ENCODE measurements around the gene CADM4. TPM values are rescaled to one million over a fixed set of nuclear protein-coding genes. Genes with fewer than 3 reads are reported as not detected.
A peak's percentile ranks its signal among the peaks of the same experiment; 100 is the strongest.

CADM4 gene
- total and polyA plus RNA-seq, 9 of the 15 experiments (the other 6 are each of a cell fraction or from before 2014, with no cell fraction given), result 0.03 to 4.6 (median 1.3) TPM

GRCh38 chr19:43651758-43652545 lies 12.3 kb upstream of the CADM4 start (continued):
- TF ChIP-seq MAFF (IDR thresholded peaks at IDR 0.05; ENCODE audit: low read length) (no peak), PKNOX1 (IDR thresholded peaks at IDR 0.05) (peak; percentile 71), SPI1 (IDR thresholded peaks at IDR 0.05; ENCODE audit: borderline replicate concordance, low read depth, low read length) (peak; percentile 71; the same call in 1 of the 2 replicates), TRIM24 (IDR thresholded peaks at IDR 0.05) (no peak), BRF2 (IDR thresholded peaks at IDR 0.05; ENCODE audit: borderline replicate concordance, insufficient read depth, insufficient read length) (no peak), ZSCAN32 (CRISPR knock-in tag; IDR thresholded peaks at IDR 0.05) (no peak), ETV6 (IDR thresholded peaks at IDR 0.05; ENCODE audit: borderline replicate concordance in 1 of 2, low read depth in 2 of 2, low read length in 1 of 2) (no peak), ETV6 (CRISPR knock-in tag; IDR thresholded peaks at IDR 0.05; ENCODE audit: borderline replicate concordance) (no peak), PHF21A (IDR thresholded peaks at IDR 0.05; ENCODE audit: borderline replicate concordance, low read depth) (no peak), ZNF224 (CRISPR knock-in tag; IDR thresholded peaks at IDR 0.05) (no peak), ZNF609 (CRISPR knock-in tag; IDR thresholded peaks at IDR 0.05; ENCODE audit: borderline replicate concordance) (no peak), ZNF232 (CRISPR knock-in tag; IDR thresholded peaks at IDR 0.05) (no peak), EGR1 (conservative IDR thresholded peaks at IDR 0.05) (no peak), ZNF507 (tag; conservative IDR thresholded peaks at IDR 0.05) (no peak), VEZF1 (CRISPR knock-in tag; IDR thresholded peaks at IDR 0.05) (peak; percentile 22; the same call in 1 of the 2 replicates), DIDO1 (tag; IDR thresholded peaks at IDR 0.05; ENCODE audit: low read depth) (no peak), BRF1 (IDR thresholded peaks at IDR 0.05; ENCODE audit: borderline replicate concordance, extremely low read depth, insufficient read length) (no peak), CXXC5 (CRISPR knock-in tag; IDR thresholded peaks at IDR 0.05) (0 out of 2 replicates have a peak, but pooled peaks have one; percentile 7), PHF8 (IDR thresholded peaks at IDR 0.05; ENCODE audit: borderline replicate concordance, low read length) (peak; percentile 13; the same call in 1 of the 2 replicates)
